Caco-2 (cell line): ENCODE results near the gene SEPTIN3. TPM values are rescaled to one million over a fixed set of nuclear protein-coding genes. Genes with fewer than 3 reads are reported as not detected.

Source experiments
- BruUV-seq: library from RNA; stranded (reverse); fragments of 400-500 nt; replicated peaks from 2 replicates; lab custom pipeline; 2021; lab: Mats Ljungman, UMichigan
- CTCF ChIA-PET: fragments of 300-600 bp; sonication (Branson Sonifier 250); formaldehyde crosslinking; loops from one replicate; lab custom pipeline; 2022; ENCODE audit warnings: antibody characterized with exemption; lab: Charles Lee
- POLR2A ChIA-PET: fragments of 300-600 bp; sonication (Branson Sonifier 250); formaldehyde crosslinking; loops from one replicate; lab custom pipeline; 2022; ENCODE audit warnings: antibody characterized with exemption; lab: Charles Lee
- DNase-seq, 2 experiments: peaks; one replicate each; pipeline versions ENCODE4 v3.0.0 to v3.0.0-alpha.2; 2020 to 2022
- H3K27me3 ChIP-seq: replicated peaks from 2 replicates; pipeline ENCODE4 v1.6.0; 2011; ENCODE audit warnings: low read length; ENCODE audit not compliant: control insufficient read depth, insufficient read depth
- H3K36me3 ChIP-seq: 2 replicates; pipeline ENCODE4 v1.5.1; 2011; ENCODE audit warnings: low read length; ENCODE audit not compliant: control insufficient read depth, insufficient read depth
- H3K4me1 ChIP-seq: fragments of 250-450 bp; sonication (Bioruptor Pico); 2 replicates; pipeline ENCODE4 v1.5.1; 2020; ENCODE audit warnings: mild to moderate bottlenecking
- H3K4me3 ChIP-seq: 2 replicates; pipeline ENCODE4 v1.5.1; 2011; ENCODE audit warnings: low read depth, mild to moderate bottlenecking, control low read depth, low read length
- H3K9me3 ChIP-seq: fragments of 250-450 bp; sonication (Bioruptor Pico); 2 replicates; pipeline ENCODE4 v1.5.1; 2020; ENCODE audit warnings: mild to moderate bottlenecking, moderate library complexity
- H3K27ac Mint-ChIP-seq: one replicate; pipeline ENCODE4 v1.8.0; 2022; ENCODE audit warnings: mixed read lengths; ENCODE audit not compliant: unreplicated experiment
- H3K27me3 Mint-ChIP-seq: one replicate; pipeline ENCODE4 v1.8.0; 2022; ENCODE audit warnings: mixed read lengths; ENCODE audit not compliant: insufficient read depth, unreplicated experiment
- H3K36me3 Mint-ChIP-seq: one replicate; pipeline ENCODE4 v1.8.0; 2022; ENCODE audit warnings: mild to moderate bottlenecking, mixed read lengths; ENCODE audit not compliant: insufficient read depth, unreplicated experiment
- H3K4me1 Mint-ChIP-seq: one replicate; pipeline ENCODE4 v1.8.0; 2022; ENCODE audit warnings: low read depth, mixed read lengths; ENCODE audit not compliant: unreplicated experiment
- H3K4me3 Mint-ChIP-seq: one replicate; pipeline ENCODE4 v1.8.0; 2022; ENCODE audit warnings: mild to moderate bottlenecking, moderate library complexity, mixed read lengths; ENCODE audit not compliant: unreplicated experiment
- H3K9me3 Mint-ChIP-seq: one replicate; pipeline ENCODE4 v1.8.0; 2022; ENCODE audit warnings: mixed read lengths; ENCODE audit not compliant: unreplicated experiment
- CTCF ChIP-seq, 2 experiments: fragments of 200-600 bp in 1 of 2; IDR thresholded peaks; 1 replicate in 1 of 2; 2 replicates in 1 of 2; pipeline versions ENCODE4 v1.5.1 to v1.8.0; 2011 to 2022; ENCODE audit warnings: antibody characterized with exemption in 1 of 2, control low read depth in 1 of 2, inconsistent platforms in 1 of 2, low read depth in 1 of 2, low read length in 1 of 2, mild to moderate bottlenecking in 1 of 2, moderate library complexity in 1 of 2; ENCODE audit not compliant: insufficient read depth in 1 of 2, severe bottlenecking in 1 of 2, unreplicated experiment in 1 of 2
- intact Hi-C: fragments of 100-400 bp; cut with micrococcal nuclease; formaldehyde crosslinking; loops from one replicate; pipeline ENCODE4 v1.10.0; 2022; ENCODE audit not compliant: unreplicated experiment
- total RNA-seq: library from RNA; stranded (reverse); gene quantifications from 2 replicates; pipeline ENCODE4 v1.2.3, GENCODE V29; 2022

SEPTIN3 gene
- total RNA-seq, 1 experiment from 2014 or later: 2.2 TPM

GRCh38 chr22:41932353-41932752 is 36.9 kb upstream of the SEPTIN3 start:
- Histone ChIP-seq H3K27me3 (no peaks in the 10 kb centered on the region), H3K36me3 (no peaks in the 10 kb centered on the region), H3K9me3 (no peaks in the 10 kb centered on the region), H3K4me1 (no peaks in the 10 kb centered on the region), H3K4me3 (no peak overlapping the region)
- BruUV-seq: no TSS peak
- intact Hi-C loops: no loop called here
- Mint-ChIP-seq H3K4me1 (no peaks in the 10 kb centered on the region), H3K4me3 (no peak overlapping the region), H3K27ac (peak overlapping the region; percentile 39), H3K27me3 (no peaks in the 10 kb centered on the region), H3K36me3 (peaks cover 51% of the 10 kb centered on the region), H3K9me3 (no peaks in the 10 kb centered on the region)
- POLR2A ChIA-PET: no interaction called here
- no peak for DNase-seq
- CTCF ChIA-PET: no interaction called here
- TF ChIP-seq CTCF (IDR thresholded peaks at IDR 0.05; ENCODE audit: insufficient read depth in 1 of 2, low read depth in 1 of 2, low read length in 1 of 2, severe bottlenecking in 1 of 2, unreplicated experiment in 1 of 2): no peak

- H3K27me3 ChIP-seq: no peaks in the 10 kb centered on the region
- peaks cover 45% of the 10 kb centered on the region for H3K36me3 Mint-ChIP-seq
- DNase-seq: no peak
- no peaks in the 10 kb centered on the region for H3K4me1 ChIP-seq
- POLR2A ChIA-PET: no interaction called here
- no TSS peak for BruUV-seq
- no peaks in the 10 kb centered on the region for H3K4me1 Mint-ChIP-seq
- CTCF ChIA-PET: no interaction called here
- intact Hi-C loops: no loop called here
- no peak overlapping the region for H3K4me3 ChIP-seq
- H3K9me3 ChIP-seq: no peaks in the 10 kb centered on the region
- H3K27ac Mint-ChIP-seq: no peak overlapping the region
- no peaks in the 10 kb centered on the region for H3K9me3 Mint-ChIP-seq
- no peak for TF ChIP-seq CTCF (IDR thresholded peaks at IDR 0.05; ENCODE audit: insufficient read depth in 1 of 2, low read depth in 1 of 2, low read length in 1 of 2, severe bottlenecking in 1 of 2, unreplicated experiment in 1 of 2)
- no peaks in the 10 kb centered on the region for H3K36me3 ChIP-seq
- H3K27me3 Mint-ChIP-seq: no peaks in the 10 kb centered on the region
- no peak overlapping the region for H3K4me3 Mint-ChIP-seq
These were observed 35.6 kb upstream of the SEPTIN3 start for GRCh38 chr22:41933411-41934177.

GRCh38 chr22:41934284-41935014 is 34.8 kb upstream of the SEPTIN3 start:
- CTCF ChIA-PET: interaction anchor here (1.4 kb wide), 1 partner anchor 9 kb away, joined by 5 read pairs; no protein-coding TSS in a partner anchor
- H3K27ac Mint-ChIP-seq: no peak overlapping the region
- no peaks in the 10 kb centered on the region for H3K27me3 ChIP-seq
- intact Hi-C loops: no loop called here
- DNase-seq: no peak
- H3K4me1 Mint-ChIP-seq: no peaks in the 10 kb centered on the region
- no peaks in the 10 kb centered on the region for H3K9me3 Mint-ChIP-seq
- TF ChIP-seq CTCF (IDR thresholded peaks at IDR 0.05; ENCODE audit: insufficient read depth in 1 of 2, low read depth in 1 of 2, low read length in 1 of 2, severe bottlenecking in 1 of 2, unreplicated experiment in 1 of 2): no peak
- BruUV-seq: no TSS peak
- peaks cover 49% of the 10 kb centered on the region for H3K36me3 Mint-ChIP-seq
- H3K36me3 ChIP-seq: no peaks in the 10 kb centered on the region
- POLR2A ChIA-PET: no interaction called here
- no peaks in the 10 kb centered on the region for H3K4me1 ChIP-seq
- no peaks in the 10 kb centered on the region for H3K27me3 Mint-ChIP-seq
- no peaks in the 10 kb centered on the region for H3K9me3 ChIP-seq
- no peak overlapping the region for H3K4me3 ChIP-seq
- no peak overlapping the region for H3K4me3 Mint-ChIP-seq
